GM18870 (cell line): ENCODE measurements around the gene P4HB.

Experiments
- ATAC-seq: cut with Tn5 transposase; IDR thresholded peaks from one replicate; pipeline ENCODE4 v1.9.1; 2021; ENCODE audit warnings: moderate library complexity; ENCODE audit not compliant: unreplicated experiment

The P4HB gene

DNA sequence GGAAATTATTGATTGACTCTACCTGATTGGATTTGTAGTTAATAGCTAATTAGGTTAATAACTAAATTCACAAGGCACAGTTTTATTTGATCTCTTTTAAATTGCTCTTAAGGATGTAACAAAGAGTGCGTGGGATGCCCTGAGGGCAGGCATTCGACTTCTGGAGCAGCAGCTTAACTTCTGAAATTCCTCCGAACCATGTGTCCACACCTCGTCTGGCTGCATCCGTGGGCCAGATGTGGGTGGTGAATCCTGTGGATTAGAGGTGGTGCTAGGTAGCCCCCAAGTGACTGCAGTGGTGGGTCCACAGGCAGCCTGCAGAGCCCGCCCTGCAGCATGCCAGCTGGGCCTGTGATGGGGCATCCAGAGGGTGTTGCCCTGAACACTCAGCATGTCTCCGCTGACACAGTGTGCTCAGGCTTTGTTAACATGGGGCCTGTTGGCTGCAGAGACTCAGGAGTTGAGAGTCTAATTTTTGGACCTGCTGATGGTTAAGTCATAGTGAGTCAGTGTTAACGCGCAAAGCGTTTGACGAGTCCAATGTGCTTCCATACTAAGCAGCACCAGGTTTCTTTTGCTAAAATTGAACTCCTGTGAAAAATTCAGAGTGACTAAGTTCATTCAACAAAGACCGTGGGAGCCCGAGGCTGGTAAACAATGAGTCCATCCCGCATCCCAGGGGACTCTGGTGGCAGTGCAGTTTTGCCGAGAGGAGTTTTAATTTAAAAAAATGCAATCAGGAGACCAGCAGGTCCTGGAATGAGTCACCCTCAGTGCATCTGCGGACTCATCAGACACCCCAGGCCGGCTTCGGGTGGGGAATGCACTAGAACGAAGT, 37.9 kb upstream of the P4HB start:
- ATAC-seq, result no peak

DNA sequence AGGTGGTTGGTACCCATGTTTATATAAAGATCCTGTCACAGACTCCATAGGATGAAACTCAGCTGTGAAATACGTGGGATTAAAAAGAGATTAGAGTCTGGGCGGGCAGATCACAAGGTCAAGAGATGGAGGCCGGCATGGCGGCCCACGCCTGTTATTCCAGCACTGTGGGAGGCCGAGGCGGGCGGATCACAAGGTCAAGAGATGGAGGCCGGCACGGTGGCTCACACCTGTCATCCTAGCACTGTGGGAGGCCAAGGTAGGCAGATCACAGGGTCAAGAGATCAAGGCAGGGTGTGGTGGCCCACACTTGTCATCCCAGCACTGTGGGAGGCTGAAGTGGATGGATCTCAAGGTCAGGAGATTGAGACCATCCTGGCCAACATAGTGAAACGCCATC, 35.1 kb upstream of the P4HB start:
- ATAC-seq, result no peak

DNA sequence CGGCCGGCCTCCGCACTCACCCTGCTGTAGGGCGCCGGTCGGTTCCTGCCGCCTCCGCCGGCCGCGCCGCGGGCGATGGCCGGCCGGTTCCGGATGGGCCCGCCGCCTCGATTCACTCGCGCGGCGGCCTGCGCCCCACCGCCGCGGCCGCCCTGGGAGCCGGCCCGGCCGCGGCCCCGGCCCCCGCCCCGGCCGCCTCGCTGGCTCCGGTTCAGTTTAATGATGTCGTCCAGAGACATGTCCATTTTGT, 30.9 kb upstream of the P4HB start:
- ATAC-seq, result no peak

DNA sequence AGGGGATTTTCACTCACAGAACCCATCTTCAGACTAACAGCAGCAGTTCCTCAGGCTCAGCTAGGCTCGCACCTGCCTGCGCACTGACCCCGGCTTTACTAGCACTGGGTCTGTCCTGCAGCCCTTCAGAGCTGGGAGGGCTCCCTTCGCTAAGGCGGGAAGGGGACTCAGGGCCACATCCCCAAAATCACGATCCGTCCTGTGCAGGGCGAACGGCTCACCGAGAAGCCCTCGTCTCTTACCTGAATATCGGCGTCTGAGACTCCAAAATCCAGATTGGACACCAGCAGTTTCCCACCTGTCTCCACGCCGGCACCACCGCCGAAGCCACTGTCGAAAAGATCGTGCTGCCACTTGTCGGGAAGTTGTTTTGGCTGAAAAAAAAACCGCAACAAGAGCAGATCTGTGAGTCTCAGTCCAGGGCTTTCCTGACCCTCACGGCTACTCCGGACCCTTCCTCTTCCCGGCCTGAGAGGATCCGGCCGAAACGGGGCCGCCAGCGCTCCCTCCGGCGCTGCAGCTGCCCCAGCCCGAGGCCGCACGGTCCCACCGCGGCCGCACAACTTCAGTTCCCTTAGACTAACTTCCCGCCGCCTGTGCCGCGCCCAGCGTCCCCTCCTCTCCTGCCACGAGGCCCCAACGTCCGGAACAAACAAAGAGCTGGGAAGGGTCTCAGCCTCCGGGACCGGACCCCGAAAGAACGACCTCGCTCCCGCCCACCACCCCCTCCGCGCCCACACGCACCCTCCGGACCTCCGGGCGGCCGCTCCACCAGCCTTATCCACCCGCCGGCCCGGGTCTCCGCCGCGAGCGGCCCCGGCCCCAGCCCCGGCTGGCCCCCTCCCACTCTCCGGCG, 30.3 kb upstream of the P4HB start:
- peak; percentile 2 for ATAC-seq

DNA sequence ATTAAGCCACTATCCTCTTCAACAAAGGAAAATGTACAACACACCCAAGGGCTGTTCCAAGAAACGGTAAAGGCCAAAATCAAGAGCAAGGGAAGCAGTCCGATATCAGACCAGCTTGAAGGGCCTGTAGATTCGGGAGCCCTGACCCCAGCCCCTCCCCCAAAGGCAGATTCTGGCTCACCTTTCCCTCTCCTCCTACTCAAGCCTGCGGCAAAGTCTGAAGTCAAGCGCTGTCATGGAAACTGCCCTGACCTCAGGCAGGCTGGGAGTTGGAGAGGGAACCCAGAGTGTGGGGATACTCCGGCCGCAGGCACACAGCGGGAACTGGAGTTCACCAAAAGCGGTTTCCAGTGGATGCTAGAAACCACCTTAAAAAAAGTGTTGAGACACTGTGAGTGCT, 29.3 kb upstream of the P4HB start:
- no peak for ATAC-seq

DNA sequence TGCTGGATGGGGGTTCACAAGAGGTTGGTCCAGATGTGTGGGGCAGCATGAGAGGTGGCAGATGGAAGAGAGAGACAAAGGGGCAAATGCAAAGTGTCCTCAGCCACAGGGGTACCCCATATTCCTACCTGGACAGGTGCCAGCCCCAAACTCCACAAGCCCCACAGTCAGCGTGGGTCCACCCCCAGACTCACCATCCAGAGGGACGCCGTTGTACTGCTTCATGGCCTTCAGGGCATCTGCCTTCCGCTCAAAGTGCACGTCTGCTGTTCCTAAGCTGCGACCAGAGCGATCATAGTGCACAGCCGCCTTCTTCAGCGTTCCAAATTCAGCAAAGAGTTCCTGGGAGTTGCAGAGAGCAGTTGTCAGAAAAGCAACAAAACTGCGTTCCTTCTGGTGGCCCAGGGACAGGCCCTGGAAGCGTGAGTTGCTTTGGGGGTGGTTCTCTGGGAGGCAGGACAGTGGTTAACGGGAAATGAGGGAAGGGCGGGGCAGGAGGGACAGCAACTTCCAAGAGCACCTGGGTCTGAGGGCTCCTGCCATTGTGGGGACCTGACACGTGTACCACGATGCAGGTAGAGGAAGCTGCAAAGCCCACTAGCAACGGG, 28.8 kb upstream of the P4HB start:
- ATAC-seq, result no peak

DNA sequence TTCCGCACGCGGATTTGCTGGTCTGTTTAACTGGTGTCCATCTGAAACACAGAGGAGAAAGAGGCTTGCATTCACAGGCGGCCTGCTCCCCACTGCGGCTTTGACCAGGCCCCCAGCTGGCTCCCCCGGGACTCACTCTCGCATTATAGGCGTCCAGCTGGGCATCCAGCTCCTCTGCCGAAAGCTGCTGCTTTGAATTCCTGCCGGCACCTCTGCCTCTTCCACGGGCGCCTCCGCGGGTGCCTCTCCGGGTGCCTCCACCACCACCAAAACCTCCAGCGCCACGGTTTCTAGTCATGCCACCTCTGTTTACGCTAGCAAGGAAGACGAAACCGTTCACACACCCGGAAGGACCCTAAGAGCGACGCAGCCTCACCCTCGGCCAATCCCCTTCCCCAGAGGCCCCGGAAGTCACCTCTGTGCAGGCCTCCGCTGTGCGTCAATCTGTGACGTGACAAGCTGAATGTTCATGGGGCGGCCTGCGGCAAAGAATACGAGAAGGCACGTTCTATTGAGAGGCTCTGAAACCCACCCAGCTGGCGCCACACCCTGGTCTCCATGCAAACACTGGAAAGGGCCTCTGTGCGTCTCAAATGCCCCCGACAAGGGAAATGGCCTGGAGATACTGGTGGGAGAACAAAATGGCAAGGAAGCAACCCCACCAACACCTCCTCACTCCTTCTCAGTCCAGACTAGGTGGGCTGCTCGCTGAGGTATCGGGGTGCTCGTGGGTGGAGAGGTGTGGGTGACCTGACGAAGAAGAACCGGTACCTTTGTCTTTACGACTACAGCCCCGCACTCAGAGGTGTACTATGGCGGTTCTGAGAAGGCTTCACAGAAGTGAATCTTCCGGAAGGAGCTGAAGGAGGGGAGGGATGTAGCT, 28.0 kb upstream of the P4HB start:
- ATAC-seq, result no peak

DNA sequence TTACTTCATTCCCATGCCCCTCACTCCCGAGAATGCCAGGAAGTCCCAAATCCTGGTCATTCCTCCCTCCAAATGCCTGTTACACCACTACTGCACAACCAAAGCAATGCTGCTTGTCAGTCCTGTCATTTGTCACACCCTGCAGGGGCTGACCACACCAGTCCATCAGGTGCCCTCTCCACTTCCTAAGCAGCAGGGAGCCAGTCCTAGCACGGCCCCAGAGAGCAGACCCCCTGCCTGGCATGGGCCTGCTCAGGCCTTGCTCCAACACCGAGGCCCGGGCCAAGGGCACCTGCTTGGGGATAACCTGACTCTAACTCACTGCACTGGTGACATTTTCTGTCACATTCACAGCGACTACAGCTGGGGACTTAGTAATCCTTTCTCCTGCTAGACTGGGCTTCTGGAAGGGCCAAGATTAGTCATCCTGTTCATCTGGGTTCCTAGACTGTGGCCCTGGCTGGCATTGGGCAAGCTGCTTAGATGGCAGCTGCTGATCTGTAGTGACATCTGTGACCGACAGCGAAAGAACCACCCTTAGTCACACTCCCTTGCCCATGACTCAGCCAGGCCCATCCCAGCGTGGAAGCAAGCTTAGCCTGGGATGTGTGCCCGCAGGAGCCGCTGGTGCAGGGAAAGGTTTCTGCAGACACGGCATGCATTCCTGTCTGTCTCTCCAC, 25.7 kb upstream of the P4HB start:
- ATAC-seq, result no peak

DNA sequence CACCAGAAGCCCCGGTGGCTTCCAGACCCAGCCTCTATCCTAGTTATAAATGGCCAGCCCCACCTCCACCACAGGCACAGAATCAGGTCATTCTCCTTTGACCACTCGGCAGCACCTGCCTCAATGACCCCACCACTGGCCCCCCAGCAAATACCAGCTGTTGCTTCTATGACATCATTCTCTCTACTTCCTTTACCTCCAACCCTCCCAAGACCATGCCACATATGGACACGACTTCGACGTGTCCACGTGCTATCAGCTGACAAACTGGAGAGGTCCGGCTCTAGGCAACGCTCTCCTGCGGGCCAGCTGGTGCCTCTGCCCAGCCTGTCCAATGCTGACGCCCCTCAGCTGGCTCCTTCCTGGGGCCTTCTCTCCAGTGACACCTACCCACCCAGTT, 25.1 kb upstream of the P4HB start:
- ATAC-seq, result no peak

DNA sequence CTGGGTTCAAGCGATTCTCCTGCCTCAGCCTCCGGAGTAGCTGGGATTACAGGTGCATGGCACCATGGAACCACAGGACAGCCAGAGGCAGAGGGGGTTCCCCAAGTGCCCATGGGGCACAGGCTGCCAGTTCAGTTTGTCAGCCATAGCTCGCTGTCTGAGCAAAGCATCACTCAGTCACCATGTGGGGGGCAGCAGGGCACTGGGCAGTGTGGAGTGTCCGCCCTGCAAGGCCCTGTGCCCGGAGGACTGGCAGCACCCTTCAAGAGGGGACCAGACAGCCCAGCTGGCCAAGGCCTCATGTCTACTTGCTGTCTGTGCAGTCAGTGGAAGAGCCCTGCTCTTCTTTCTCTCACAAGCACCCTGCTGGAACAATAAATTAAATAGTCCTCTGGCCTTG, 24.6 kb upstream of the P4HB start:
- ATAC-seq, result no peak

DNA sequence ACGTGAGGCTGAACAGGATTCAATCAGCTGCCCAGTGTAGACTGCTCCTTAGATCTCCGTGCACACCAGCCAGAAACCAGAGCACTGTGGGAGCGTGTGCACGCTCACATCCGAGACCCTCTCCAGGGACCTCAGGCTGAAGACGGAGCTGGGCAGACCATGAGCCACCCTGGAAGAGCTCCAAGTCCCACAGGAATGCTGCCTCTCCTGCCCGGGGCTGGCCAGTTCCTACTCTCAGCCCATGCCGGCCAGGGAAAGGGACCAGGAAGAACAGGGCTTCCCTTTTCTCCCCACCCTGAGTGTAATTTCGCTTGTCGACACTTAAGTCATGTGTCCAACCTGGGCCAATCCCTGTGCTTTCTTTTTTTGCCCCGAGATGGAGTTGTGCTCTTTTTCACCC, 24.2 kb upstream of the P4HB start:
- ATAC-seq, result no peak

DNA sequence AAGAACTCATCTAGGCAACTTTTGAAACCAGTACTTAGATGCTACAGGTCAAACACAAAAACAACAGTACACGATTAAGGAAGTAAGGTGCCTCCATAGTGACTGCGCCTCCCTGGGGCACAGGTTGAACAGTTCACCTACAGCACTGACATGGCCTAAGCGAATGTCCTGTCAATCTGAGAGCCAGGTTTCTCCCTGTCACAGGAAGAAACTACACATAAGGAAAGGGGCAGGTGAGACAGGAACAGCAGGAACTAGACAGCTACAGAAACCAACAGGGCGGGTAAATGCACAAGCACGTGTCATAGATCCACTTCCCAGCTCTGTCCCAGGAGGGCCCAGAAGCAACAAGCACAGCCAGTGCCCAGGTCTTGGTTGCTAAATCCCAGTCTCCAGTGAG, 18.8 kb upstream of the P4HB start:
- no peak for ATAC-seq

DNA sequence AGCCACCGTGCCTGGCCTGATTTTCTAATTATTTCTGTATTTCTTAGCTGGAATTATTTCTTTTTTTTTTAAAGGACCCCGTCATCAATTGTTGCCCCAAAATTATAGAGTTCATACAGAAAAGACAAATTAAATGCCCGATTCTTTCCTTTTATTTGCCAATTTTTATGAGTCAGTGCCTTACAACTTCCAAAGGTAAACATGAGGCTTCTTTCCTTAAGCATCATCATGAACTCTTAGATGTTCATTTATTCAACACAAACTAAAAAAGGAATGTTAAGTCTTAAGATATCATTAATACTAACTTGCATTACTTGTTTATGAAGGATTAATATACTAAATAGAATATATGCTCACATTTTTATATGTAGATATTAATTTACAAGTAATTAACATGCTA, 18.0 kb upstream of the P4HB start:
- ATAC-seq, result no peak

DNA sequence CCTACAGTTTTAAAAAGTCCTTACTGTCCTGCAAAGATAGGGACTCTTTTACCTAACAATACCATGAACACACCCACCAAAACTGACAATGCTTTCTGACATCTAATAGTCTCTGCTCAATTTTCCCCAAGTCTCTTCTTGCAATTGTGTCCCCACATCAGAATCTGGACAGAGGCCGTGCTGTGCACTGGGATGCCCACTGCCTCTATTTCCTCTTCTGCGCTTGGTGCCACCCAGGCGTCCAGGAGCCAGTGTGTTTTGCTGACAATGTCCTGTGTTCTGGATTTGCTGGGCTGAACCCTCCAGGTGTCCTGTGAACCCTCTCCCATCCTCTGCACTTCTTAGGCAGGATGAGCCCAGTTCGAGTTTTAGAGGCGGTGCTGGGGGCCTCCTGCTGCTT, 17.2 kb upstream of the P4HB start:
- ATAC-seq, result no peak

DNA sequence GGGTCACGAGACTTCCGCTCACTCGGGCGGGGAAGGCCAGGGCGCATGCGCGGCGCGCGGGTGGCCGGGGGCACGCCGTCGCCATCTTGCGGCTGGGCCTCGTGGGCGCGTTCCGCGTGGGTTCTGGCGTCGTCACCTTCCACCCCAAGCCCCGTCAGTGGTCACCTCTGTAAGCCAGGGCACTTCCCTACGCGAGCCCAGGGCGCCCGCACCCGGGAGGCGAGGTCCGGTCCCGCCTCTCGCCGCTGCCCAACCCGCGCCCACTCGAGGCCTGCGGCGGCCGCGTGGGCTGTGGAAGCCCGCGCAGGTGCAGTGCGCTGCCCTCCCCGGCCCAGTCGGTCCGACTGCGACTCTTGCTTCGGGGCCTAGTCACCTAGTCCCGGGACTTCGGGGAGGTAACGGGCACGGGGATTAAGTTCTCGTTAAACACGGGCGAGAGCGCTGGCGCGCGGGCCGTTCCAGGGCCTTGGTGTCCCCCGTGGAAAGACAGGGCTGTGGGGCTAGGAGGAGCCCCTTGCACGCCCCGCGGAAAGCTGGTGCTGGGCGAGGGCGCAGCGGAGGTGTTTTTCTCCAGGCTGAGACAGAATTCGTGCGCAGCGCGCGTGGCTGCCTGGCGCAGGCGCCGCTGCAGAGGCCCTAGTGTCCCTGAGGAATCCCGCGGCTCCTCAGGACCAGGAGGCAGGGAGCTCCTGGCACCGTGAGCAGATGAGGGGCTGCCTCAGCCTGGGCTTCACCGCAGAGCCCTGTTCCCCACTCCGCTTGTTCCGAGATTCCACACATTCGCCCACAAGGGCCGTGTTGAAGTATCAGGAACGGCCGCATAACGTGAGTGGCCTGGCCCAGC, 11.3 kb upstream of the P4HB start:
- no peak for ATAC-seq

DNA sequence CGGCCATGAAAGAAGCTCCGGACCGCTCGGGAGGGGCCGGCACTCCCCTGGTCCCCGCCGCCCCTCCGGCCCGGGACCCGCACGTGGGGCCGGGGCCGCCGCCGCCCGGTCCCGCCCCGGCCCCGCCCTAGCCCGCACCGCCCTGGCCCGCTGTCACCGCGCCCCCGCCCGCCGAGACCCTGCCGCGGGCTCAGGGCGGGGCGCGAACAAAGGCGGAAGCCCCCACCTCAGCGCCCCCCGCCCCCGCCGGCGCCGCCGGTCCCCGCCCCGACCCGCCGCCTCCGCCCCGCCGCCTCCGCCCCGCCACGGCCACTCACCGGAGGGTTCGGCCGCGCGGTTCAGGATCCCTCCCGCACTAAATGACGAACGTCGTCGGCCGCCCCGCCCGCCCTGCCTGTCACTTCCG, 10.6 kb upstream of the P4HB start, which contains the start of gene ARHGDIA:
TSS of gene ARHGDIA (minus strand) at position 357 of the 406 bp plus-strand sequence. CDS start 1,407 bp downstream, outside the sequence.
- no peak for ATAC-seq

DNA sequence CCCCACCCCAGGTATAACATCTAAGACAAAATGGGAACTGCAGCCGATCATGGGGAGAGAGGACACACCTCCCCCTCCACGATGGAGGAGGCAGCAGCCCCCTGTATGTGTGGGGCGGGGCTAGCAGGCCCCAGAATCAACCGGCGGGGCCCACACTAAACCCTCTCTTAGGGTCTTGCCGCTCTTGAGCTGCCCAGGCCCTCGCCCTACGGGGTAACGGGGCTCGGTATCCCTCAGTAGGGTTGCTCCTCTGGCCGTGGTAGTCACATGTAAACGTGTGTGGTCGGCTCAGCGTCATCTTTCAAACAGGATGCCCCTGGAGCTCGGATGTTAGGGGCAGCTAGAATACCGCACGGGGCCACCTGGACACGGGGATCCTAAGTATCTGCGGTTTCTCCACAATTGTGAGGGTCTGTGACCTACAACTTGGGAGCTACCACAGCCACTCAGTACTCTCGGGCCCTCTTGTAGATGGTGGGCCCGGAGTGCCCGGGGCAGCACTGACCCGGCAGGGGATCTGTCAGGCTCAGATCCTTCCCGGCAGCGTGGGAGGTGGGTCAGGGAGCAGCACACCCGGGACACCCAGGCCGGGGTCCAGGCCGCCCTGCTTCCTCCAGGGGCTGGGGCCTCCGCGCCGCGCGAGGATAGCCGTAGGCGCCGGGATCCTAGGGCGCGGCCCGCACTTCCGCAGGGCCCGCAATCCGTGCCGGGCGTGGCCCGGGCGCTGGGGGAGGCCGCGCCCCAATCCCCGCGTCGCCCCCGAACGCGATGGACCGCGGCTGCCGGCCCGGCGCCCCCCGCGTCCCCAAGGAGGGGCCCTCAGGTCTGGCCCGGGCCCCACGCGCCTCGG, 10.0 kb upstream of the P4HB start:
- no peak for ATAC-seq

DNA sequence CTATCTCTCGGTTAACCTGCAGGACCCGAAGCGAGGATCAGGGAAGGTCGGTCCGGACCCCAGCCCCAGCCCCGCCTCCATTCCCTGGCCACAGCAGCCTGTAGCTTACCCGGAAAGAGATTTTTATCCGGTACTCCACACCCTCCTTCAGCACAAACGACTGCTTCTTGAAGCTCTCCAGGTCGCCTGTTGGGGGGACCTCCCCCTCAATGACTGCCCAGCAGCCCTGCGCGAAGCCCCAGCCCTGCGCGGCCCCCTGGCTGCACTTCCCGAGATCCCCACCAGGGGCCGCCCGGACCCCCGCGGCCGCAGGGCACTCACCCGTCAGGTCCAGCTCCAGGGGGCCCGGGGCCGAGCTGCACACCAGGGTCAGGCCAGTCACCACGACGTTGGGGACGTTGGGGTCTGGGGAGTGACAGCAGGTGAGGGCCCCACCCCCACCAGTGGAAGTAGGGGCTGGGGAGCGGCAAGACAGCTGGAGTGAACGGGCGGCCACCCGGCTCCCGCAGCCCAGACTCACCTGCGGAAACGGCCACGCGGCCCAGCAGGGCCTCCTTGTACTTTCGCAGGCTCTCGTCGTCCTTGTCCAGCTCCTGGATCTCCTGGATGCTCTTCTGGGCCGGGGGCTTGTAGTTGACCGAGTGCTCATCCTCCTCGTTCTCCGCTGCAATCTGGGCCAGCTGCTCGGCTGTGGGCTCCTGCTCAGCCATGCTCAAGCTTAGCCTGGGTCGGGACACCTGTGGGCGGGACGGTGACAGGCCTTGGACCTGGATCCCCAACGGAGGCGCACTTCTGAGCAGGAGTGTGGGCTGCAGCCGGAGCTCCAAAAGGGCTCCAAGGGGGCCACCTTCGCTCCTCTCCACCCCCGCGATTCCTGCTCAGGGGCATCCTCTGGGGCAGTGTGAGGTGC, 9.1 kb upstream of the P4HB start:
- ATAC-seq, result no peak
